IMR-90 (cell line): ENCODE results near the gene TMEM263.

Experiments used
- BHLHE40 ChIP-seq: fragments of 150-350 bp; IDR thresholded peaks from 2 replicates; pipeline ENCODE4 v1.6.1; 2016; ENCODE audit warnings: mild to moderate bottlenecking, low read depth, low read length
- MXI1 ChIP-seq: IDR thresholded peaks from 2 replicates; pipeline ENCODE4 v1.6.1; 2012; ENCODE audit warnings: low read depth, mild to moderate bottlenecking, low read length, moderate library complexity, borderline replicate concordance
- POLR2A ChIP-seq: IDR thresholded peaks from 2 replicates; pipeline ENCODE4 v1.6.1; 2012; ENCODE audit warnings: mild to moderate bottlenecking, low read depth, low read length
- TF ChIP-seq, protein P1 (sequence below): conservative IDR thresholded peaks from 2 replicates; pipeline ENCODE4 v1.5.1; 2012; ENCODE audit warnings: mild to moderate bottlenecking, low read depth, low read length, improper control_type of control experiment

DNA sequence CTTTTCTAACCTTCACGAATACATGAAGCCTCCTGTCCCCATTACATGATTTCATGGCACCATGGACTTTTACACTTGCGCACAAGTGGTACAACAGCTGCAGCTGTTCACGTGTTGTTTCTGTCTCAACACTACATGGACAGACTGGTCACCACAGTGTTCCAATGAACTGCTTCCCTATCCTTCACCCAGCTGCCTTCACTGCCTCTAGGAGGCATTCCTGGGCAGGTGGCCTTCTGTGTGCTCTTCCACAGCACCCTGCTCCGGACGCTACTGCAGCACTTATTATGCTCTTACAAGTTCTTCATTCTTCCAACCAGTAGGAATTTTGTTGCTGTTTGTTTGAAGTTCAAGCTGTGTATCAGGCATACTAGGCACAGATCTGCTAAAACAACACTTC, 29.8 kb downstream of the TMEM263 start:
- no peak for TF ChIP-seq POLR2A
- TF ChIP-seq, protein P1, sequence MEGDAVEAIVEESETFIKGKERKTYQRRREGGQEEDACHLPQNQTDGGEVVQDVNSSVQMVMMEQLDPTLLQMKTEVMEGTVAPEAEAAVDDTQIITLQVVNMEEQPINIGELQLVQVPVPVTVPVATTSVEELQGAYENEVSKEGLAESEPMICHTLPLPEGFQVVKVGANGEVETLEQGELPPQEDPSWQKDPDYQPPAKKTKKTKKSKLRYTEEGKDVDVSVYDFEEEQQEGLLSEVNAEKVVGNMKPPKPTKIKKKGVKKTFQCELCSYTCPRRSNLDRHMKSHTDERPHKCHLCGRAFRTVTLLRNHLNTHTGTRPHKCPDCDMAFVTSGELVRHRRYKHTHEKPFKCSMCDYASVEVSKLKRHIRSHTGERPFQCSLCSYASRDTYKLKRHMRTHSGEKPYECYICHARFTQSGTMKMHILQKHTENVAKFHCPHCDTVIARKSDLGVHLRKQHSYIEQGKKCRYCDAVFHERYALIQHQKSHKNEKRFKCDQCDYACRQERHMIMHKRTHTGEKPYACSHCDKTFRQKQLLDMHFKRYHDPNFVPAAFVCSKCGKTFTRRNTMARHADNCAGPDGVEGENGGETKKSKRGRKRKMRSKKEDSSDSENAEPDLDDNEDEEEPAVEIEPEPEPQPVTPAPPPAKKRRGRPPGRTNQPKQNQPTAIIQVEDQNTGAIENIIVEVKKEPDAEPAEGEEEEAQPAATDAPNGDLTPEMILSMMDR, result no peak
- TF ChIP-seq BHLHE40, result no peak
- no peak for TF ChIP-seq MXI1
